ENCODE measurements around the gene PKNOX2. TPM values are rescaled to one million over a fixed set of nuclear protein-coding genes. Genes with fewer than 3 reads are reported as not detected.
A peak's percentile ranks its signal among the peaks of the same experiment; 100 is the strongest.

PKNOX2 gene
- polyA plus RNA-seq, 2 of the 4 experiments (the other 2 are of a cell fraction) = not detected

GRCh38 chr11:125393331-125393730, 228.8 kb downstream of the PKNOX2 start:
- TF ChIP-seq BHLHE40 (IDR thresholded peaks at IDR 0.05; ENCODE audit: low read depth, low read length) (no peak), RARB (CRISPR knock-in tag; IDR thresholded peaks at IDR 0.05) (no peak), KDM1A (IDR thresholded peaks at IDR 0.05; ENCODE audit: low read depth) (no peak), MYC (IDR thresholded peaks at IDR 0.05; ENCODE audit: borderline replicate concordance, low read length) (no peak), RCOR1 (IDR thresholded peaks at IDR 0.05; ENCODE audit: low read depth, low read length) (no peak), PBX3 (IDR thresholded peaks at IDR 0.05) (no peak), HOXA7 (CRISPR knock-in tag; IDR thresholded peaks at IDR 0.05) (no peak), RFX5 (IDR thresholded peaks at IDR 0.05) (no peak), FOXS1 (CRISPR knock-in tag; IDR thresholded peaks at IDR 0.05) (no peak), ZFP36 (IDR thresholded peaks at IDR 0.05; ENCODE audit: borderline replicate concordance, partially characterized antibody) (no peak), ATOH8 (CRISPR knock-in tag; IDR thresholded peaks at IDR 0.05; ENCODE audit: low read depth) (no peak), CBX8 (IDR thresholded peaks at IDR 0.05) (no peak), JUNB (IDR thresholded peaks at IDR 0.05) (no peak), EHF (CRISPR knock-in tag; IDR thresholded peaks at IDR 0.05) (no peak)
- TF ChIP-seq, protein P1, sequence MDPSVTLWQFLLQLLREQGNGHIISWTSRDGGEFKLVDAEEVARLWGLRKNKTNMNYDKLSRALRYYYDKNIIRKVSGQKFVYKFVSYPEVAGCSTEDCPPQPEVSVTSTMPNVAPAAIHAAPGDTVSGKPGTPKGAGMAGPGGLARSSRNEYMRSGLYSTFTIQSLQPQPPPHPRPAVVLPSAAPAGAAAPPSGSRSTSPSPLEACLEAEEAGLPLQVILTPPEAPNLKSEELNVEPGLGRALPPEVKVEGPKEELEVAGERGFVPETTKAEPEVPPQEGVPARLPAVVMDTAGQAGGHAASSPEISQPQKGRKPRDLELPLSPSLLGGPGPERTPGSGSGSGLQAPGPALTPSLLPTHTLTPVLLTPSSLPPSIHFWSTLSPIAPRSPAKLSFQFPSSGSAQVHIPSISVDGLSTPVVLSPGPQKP (IDR thresholded peaks at IDR 0.05; ENCODE audit: low read depth, low read length) = no peak
- TF ChIP-seq, protein P2, sequence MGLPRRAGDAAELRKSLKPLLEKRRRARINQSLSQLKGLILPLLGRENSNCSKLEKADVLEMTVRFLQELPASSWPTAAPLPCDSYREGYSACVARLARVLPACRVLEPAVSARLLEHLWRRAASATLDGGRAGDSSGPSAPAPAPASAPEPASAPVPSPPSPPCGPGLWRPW (IDR thresholded peaks at IDR 0.05) = no peak
- DNase-seq (ENCODE audit: low read depth in 1 of 2, low spot score in 1 of 2) = no peak
- POLR2A ChIA-PET = no interaction called here

GRCh38 chr11:125394296-125394695, 229.7 kb downstream of the PKNOX2 start:
- ChIA-PET CTCF (interaction anchor here (1.5 kb wide), 1 partner anchor 9 kb away, joined by 3 read pairs; no protein-coding TSS in a partner anchor), POLR2A (no interaction called here)
- Histone ChIP-seq H3K27ac (no peak overlapping the region), H3K9me3 (no peaks in the 10 kb centered on the region), H3K4me3 (no peak overlapping the region), H3K4me1 (no peaks in the 10 kb centered on the region), H3K4me2 (no peak overlapping the region)
- FAIRE-seq (no peak), ATAC-seq (no peak), DNase-seq (ENCODE audit: low read depth in 1 of 2, low spot score in 1 of 2) (no peak)
- WGBS (ENCODE audit: missing lambda C conversion rate) = 4% methylated on average over 2 of the region's 2 CpGs
- TF ChIP-seq, protein P3, sequence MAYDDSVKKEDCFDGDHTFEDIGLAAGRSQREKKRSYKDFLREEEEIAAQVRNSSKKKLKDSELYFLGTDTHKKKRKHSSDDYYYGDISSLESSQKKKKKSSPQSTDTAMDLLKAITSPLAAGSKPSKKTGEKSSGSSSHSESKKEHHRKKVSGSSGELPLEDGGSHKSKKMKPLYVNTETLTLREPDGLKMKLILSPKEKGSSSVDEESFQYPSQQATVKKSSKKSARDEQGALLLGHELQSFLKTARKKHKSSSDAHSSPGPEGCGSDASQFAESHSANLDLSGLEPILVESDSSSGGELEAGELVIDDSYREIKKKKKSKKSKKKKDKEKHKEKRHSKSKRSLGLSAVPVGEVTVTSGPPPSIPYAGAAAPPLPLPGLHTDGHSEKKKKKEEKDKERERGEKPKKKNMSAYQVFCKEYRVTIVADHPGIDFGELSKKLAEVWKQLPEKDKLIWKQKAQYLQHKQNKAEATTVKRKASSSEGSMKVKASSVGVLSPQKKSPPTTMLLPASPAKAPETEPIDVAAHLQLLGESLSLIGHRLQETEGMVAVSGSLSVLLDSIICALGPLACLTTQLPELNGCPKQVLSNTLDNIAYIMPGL (CRISPR knock-in tag; IDR thresholded peaks at IDR 0.05; ENCODE audit: borderline replicate concordance) = no peak
- TF ChIP-seq JUNB (IDR thresholded peaks at IDR 0.05) (no peak), ZC3H11A (IDR thresholded peaks at IDR 0.05) (no peak), HOXB5 (CRISPR knock-in tag; IDR thresholded peaks at IDR 0.05) (no peak), NFE2L2 (conservative IDR thresholded peaks at IDR 0.05; ENCODE audit: low read length) (no peak), PBX3 (IDR thresholded peaks at IDR 0.05) (no peak)

More at GRCh38 chr11:125393331-125393730, 228.8 kb downstream of the PKNOX2 start:
- Histone ChIP-seq H3K4me2 (no peak overlapping the region), H3K4me1 (no peaks in the 10 kb centered on the region), H3K27ac (no peak overlapping the region), H3K9me3 (no peaks in the 10 kb centered on the region), H3K4me3 (no peak overlapping the region)
- FAIRE-seq (no peak), ATAC-seq (peak in 1 of 2 experiments; percentile 71; a peak in 3 of 6 replicates)
- CTCF ChIA-PET = interaction anchor here (0.6 to 0.7 kb wide), 2 partner anchors 12 to 15 kb away, joined by 3 read pairs; no protein-coding TSS in a partner anchor
- 30% methylated on average over 9 of the region's 9 CpGs for WGBS (ENCODE audit: missing lambda C conversion rate)

All from A549 (cell line).